GM23338 (cell line): ENCODE measurements around the gene BCL10. TPM values are rescaled to one million over a fixed set of nuclear protein-coding genes. Genes with fewer than 3 reads are reported as not detected.

Experiments used
- ATAC-seq: fragments of 200-7000 bp; cut with Tn5 transposase; 3 replicates; pipeline ENCODE4 v1.9.1; 2020
- DNase-seq: peaks from one replicate; pipeline ENCODE4 v3.0.0-alpha.2; 2015; ENCODE audit warnings: low spot score
- H2AFZ ChIP-seq: fragments of 200-600 bp; sonication (generic); 2 replicates; pipeline ENCODE4 v1.8.0; 2016; ENCODE audit warnings: antibody characterized with exemption, mild to moderate bottlenecking, moderate library complexity
- H3F3A ChIP-seq: fragments of 200-600 bp; sonication (generic); replicated peaks from 2 replicates; pipeline ENCODE4 v1.8.0; 2017; ENCODE audit warnings: antibody characterized with exemption, mixed run types, low read depth
- H3K27ac ChIP-seq: fragments of 200-600 bp; sonication (generic); 2 replicates; pipeline ENCODE4 v1.6.1; 2016; ENCODE audit warnings: low read depth
- H3K27me3 ChIP-seq: fragments of 200-600 bp; sonication (generic); 2 replicates; pipeline ENCODE4 v1.8.0; 2016; ENCODE audit warnings: mild to moderate bottlenecking, mixed run types, moderate library complexity; ENCODE audit not compliant: insufficient read depth
- H3K36me3 ChIP-seq: fragments of 200-600 bp; sonication (generic); 2 replicates; pipeline ENCODE4 v1.8.0; 2016; ENCODE audit warnings: mild to moderate bottlenecking; ENCODE audit not compliant: insufficient read depth
- H3K4me1 ChIP-seq: fragments of 200-600 bp; sonication (generic); 2 replicates; pipeline ENCODE4 v1.8.0; 2016; ENCODE audit warnings: mild to moderate bottlenecking, moderate library complexity; ENCODE audit not compliant: insufficient read depth
- H3K4me2 ChIP-seq: fragments of 200-600 bp; sonication (generic); 2 replicates; pipeline ENCODE4 v1.7.1; 2017; ENCODE audit warnings: mixed run types
- H3K4me3 ChIP-seq: fragments of 200-600 bp; sonication (generic); 2 replicates; pipeline ENCODE4 v1.6.1; 2016; ENCODE audit warnings: mixed run types
- H3K79me2 ChIP-seq: fragments of 200-600 bp; sonication (generic); replicated peaks from 2 replicates; pipeline ENCODE4 v1.8.0; 2017; ENCODE audit warnings: mild to moderate bottlenecking; ENCODE audit not compliant: insufficient read depth
- H3K9me2 ChIP-seq: fragments of 200-600 bp; sonication (generic); 2 replicates; pipeline ENCODE4 v1.8.0; 2017; ENCODE audit not compliant: insufficient read depth
- H4K20me1 ChIP-seq: fragments of 200-600 bp; sonication (generic); replicated peaks from 2 replicates; pipeline ENCODE4 v1.8.0; 2017; ENCODE audit warnings: mild to moderate bottlenecking; ENCODE audit not compliant: insufficient read depth
- H3K27ac Mint-ChIP-seq: 2 replicates; pipeline ENCODE4 v1.8.0; 2020; ENCODE audit warnings: inconsistent platforms, mild to moderate bottlenecking, moderate library complexity, mixed read lengths
- H3K27me3 Mint-ChIP-seq: 3 replicates; pipeline ENCODE4 v1.8.0; 2022; ENCODE audit warnings: low read depth, mild to moderate bottlenecking, moderate library complexity, mixed read lengths, inconsistent platforms; ENCODE audit not compliant: insufficient read depth, poor library complexity
- H3K36me3 Mint-ChIP-seq: 3 replicates; pipeline ENCODE4 v1.8.0; 2021; ENCODE audit warnings: low read depth, mild to moderate bottlenecking, inconsistent platforms, moderate library complexity, mixed read lengths
- H3K4me1 Mint-ChIP-seq: 3 replicates; pipeline ENCODE4 v1.8.0; 2020; ENCODE audit warnings: mild to moderate bottlenecking, inconsistent platforms, mixed read lengths
- H3K4me3 Mint-ChIP-seq: 3 replicates; pipeline ENCODE4 v1.8.0; 2021; ENCODE audit warnings: moderate library complexity, mild to moderate bottlenecking, inconsistent platforms, mixed read lengths
- H3K9me3 Mint-ChIP-seq: 3 replicates; pipeline ENCODE4 v1.8.0; 2020; ENCODE audit warnings: moderate library complexity, mild to moderate bottlenecking, inconsistent platforms, mixed read lengths
- CREB1 ChIP-seq: fragments of 250-450 bp; sonication (Bioruptor Pico); IDR thresholded peaks from 2 replicates; pipeline ENCODE4 v1.5.0; 2020; ENCODE audit warnings: low read depth, mild to moderate bottlenecking, moderate library complexity
- CTCF ChIP-seq, 2 experiments: fragments of 200-600 bp in 1 of 2; sonication (generic) in 1 of 2; conservative IDR thresholded peaks; 2 replicates each; pipeline versions ENCODE4 v1.5.1 to v1.6.1; 2016 to 2017; ENCODE audit warnings: antibody characterized with exemption in 2 of 2, low read depth in 2 of 2, mild to moderate bottlenecking in 2 of 2, moderate library complexity in 1 of 2
- ETS1 ChIP-seq: IDR thresholded peaks from 2 replicates; pipeline ENCODE4 v1.6.1; 2016; ENCODE audit warnings: antibody characterized with exemption
- EZH2 ChIP-seq: fragments of 200-600 bp; sonication (generic); IDR thresholded peaks from one replicate; pipeline ENCODE4 v1.8.0; 2017; ENCODE audit warnings: antibody characterized with exemption, mild to moderate bottlenecking, low read depth; ENCODE audit not compliant: unreplicated experiment
- EZH2phosphoT487 ChIP-seq: fragments of 200-600 bp; sonication (generic); IDR thresholded peaks from one replicate; pipeline ENCODE4 v1.8.1; 2018; ENCODE audit warnings: antibody characterized with exemption; ENCODE audit not compliant: unreplicated experiment
- JUNB ChIP-seq: IDR thresholded peaks from one replicate; pipeline ENCODE4 v1.6.1; 2016; ENCODE audit warnings: antibody characterized with exemption; ENCODE audit not compliant: unreplicated experiment
- NANOG ChIP-seq: IDR thresholded peaks from 2 replicates; pipeline ENCODE4 v1.6.1; 2016; ENCODE audit warnings: antibody characterized with exemption, borderline replicate concordance
- STAT1 ChIP-seq: IDR thresholded peaks from one replicate; pipeline ENCODE4 v1.6.1; 2016; ENCODE audit warnings: antibody characterized with exemption; ENCODE audit not compliant: unreplicated experiment
- ZNF114 ChIP-seq: fragments of 250-450 bp; sonication (Bioruptor Pico); IDR thresholded peaks from 2 replicates; pipeline ENCODE4 v1.5.0; 2020; ENCODE audit warnings: mild to moderate bottlenecking, moderate library complexity
- ZNF331 ChIP-seq: fragments of 250-450 bp; sonication (Bioruptor Pico); IDR thresholded peaks from 2 replicates; pipeline ENCODE4 v1.5.0; 2020; ENCODE audit warnings: low read depth, mild to moderate bottlenecking, moderate library complexity
- polyA plus RNA-seq: library from polyadenylated mRNA; unstranded; fragments of >200 nt; fragmentation: Nextera tagmentation; extraction: Ambion mirVana; gene quantifications from 2 replicates; pipeline ENCODE4 v1.2.1, GENCODE V29; 2016
- total RNA-seq: library from RNA; depleted of rRNA; stranded (reverse); fragments of >200 nt; shearing (Covaris generic); gene quantifications from 2 replicates; pipeline ENCODE4 v1.2.3, GENCODE V29; 2014
- TF ChIP-seq, protein P1 (sequence below): fragments of 250-450 bp; sonication (Bioruptor Pico); IDR thresholded peaks from 2 replicates; pipeline ENCODE4 v1.5.0; 2020; ENCODE audit warnings: mild to moderate bottlenecking, moderate library complexity

BCL10 gene
- total and polyA plus RNA-seq, 2 experiments from 2014 or later: 23.1 to 33.7 TPM

GRCh38 chr1:85322655-85323054 is 46.2 kb upstream of the BCL10 start (continued):
- TF ChIP-seq CREB1 (CRISPR knock-in tag): no peak
- TF ChIP-seq ZNF114: no peak
- TF ChIP-seq EZH2: no peak
- TF ChIP-seq ETS1: no peak
- no peak for TF ChIP-seq STAT1
- TF ChIP-seq EZH2phosphoT487: no peak
- no peak for TF ChIP-seq CTCF (conservative IDR thresholded peaks at IDR 0.05; ENCODE audit: low read depth in 2 of 2)

DNA sequence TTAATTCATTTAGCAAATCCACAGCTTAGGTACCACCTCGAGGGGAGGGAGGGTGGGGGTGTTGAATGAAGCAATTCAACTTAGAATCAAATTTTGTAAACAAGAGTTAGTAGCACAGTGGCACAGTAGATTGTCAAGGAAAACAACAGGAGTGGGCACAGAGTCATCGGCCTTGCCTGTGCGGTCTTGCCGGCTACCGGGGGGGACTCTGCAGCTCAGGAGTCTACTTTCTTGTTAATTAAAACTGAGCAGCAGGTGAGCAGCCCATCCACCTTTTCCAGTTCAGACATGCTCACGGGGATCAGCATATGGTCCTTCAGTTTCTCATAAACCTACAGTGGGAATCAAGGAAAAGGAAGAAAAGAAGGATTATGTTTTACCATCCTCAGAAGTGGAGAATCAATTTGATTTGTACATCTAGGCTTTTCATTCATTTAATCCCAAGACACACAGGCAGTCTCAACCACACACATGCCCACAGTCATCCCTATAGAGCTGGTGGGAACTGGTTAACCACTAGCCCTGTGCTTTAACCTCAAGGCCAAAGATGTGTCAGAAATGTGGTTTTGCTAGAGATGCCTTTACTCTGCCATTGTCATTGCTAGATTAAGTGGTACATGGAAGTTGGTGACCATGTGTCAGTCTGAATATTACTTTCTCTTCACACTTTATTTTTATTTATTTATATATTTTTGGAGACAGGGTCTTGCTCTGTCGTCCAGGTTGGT is 45.0 kb upstream of the BCL10 start:
- H3K4me2 ChIP-seq: no peak overlapping the region
- Mint-ChIP-seq H3K4me1 (peaks cover 27% of the 10 kb centered on the region), H3K4me3 (no peak overlapping the region), H3K27ac (no peak overlapping the region), H3K9me3 (no peaks in the 10 kb centered on the region), H3K27me3 (no peaks in the 10 kb centered on the region), H3K36me3 (no peaks in the 10 kb centered on the region)
- ATAC-seq (no peak), DNase-seq (no peak)
- H3K9me2 ChIP-seq: no peaks in the 10 kb centered on the region
- no peaks in the 10 kb centered on the region for H3K27me3 ChIP-seq
- H3K27ac ChIP-seq: no peak overlapping the region
- no peaks in the 10 kb centered on the region for H4K20me1 ChIP-seq
- no peaks in the 10 kb centered on the region for H3K79me2 ChIP-seq
- no peak overlapping the region for H2AFZ ChIP-seq
- peaks cover 12% of the 10 kb centered on the region for H3K4me1 ChIP-seq
- H3K36me3 ChIP-seq: no peaks in the 10 kb centered on the region
- H3K4me3 ChIP-seq: no peak overlapping the region
- no peaks in the 10 kb centered on the region for H3F3A ChIP-seq
- TF ChIP-seq JUNB: no peak
- no peak for TF ChIP-seq STAT1
- no peak for TF ChIP-seq ZNF114
- TF ChIP-seq, protein P1, sequence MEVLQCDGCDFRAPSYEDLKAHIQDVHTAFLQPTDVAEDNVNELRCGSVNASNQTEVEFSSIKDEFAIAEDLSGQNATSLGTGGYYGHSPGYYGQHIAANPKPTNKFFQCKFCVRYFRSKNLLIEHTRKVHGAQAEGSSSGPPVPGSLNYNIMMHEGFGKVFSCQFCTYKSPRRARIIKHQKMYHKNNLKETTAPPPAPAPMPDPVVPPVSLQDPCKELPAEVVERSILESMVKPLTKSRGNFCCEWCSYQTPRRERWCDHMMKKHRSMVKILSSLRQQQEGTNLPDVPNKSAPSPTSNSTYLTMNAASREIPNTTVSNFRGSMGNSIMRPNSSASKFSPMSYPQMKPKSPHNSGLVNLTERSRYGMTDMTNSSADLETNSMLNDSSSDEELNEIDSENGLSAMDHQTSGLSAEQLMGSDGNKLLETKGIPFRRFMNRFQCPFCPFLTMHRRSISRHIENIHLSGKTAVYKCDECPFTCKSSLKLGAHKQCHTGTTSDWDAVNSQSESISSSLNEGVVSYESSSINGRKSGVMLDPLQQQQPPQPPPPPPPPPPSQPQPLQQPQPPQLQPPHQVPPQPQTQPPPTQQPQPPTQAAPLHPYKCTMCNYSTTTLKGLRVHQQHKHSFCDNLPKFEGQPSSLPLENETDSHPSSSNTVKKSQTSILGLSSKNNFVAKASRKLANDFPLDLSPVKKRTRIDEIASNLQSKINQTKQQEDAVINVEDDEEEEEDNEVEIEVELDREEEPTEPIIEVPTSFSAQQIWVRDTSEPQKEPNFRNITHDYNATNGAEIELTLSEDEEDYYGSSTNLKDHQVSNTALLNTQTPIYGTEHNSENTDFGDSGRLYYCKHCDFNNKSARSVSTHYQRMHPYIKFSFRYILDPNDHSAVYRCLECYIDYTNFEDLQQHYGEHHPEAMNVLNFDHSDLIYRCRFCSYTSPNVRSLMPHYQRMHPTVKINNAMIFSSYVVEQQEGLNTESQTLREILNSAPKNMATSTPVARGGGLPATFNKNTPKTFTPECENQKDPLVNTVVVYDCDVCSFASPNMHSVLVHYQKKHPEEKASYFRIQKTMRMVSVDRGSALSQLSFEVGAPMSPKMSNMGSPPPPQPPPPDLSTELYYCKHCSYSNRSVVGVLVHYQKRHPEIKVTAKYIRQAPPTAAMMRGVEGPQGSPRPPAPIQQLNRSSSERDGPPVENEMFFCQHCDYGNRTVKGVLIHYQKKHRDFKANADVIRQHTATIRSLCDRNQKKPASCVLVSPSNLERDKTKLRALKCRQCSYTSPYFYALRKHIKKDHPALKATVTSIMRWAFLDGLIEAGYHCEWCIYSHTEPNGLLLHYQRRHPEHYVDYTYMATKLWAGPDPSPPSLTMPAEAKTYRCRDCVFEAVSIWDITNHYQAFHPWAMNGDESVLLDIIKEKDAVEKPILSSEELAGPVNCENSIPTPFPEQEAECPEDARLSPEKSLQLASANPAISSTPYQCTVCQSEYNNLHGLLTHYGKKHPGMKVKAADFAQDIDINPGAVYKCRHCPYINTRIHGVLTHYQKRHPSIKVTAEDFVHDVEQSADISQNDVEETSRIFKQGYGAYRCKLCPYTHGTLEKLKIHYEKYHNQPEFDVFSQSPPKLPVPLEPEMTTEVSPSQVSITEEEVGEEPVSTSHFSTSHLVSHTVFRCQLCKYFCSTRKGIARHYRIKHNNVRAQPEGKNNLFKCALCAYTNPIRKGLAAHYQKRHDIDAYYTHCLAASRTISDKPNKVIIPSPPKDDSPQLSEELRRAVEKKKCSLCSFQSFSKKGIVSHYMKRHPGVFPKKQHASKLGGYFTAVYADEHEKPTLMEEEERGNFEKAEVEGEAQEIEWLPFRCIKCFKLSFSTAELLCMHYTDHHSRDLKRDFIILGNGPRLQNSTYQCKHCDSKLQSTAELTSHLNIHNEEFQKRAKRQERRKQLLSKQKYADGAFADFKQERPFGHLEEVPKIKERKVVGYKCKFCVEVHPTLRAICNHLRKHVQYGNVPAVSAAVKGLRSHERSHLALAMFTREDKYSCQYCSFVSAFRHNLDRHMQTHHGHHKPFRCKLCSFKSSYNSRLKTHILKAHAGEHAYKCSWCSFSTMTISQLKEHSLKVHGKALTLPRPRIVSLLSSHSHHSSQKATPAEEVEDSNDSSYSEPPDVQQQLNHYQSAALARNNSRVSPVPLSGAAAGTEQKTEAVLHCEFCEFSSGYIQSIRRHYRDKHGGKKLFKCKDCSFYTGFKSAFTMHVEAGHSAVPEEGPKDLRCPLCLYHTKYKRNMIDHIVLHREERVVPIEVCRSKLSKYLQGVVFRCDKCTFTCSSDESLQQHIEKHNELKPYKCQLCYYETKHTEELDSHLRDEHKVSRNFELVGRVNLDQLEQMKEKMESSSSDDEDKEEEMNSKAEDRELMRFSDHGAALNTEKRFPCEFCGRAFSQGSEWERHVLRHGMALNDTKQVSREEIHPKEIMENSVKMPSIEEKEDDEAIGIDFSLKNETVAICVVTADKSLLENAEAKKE (CRISPR knock-in tag): no peak
- TF ChIP-seq NANOG: no peak
- no peak for TF ChIP-seq ZNF331 (CRISPR knock-in tag)
- no peak for TF ChIP-seq CTCF (conservative IDR thresholded peaks at IDR 0.05; ENCODE audit: low read depth in 2 of 2)
- no peak for TF ChIP-seq EZH2
- no peak for TF ChIP-seq EZH2phosphoT487
- no peak for TF ChIP-seq CREB1 (CRISPR knock-in tag)
- TF ChIP-seq ETS1: no peak
